HG02973 (cell line): ENCODE results near the gene COX19.

ENCODE experiments used
- ATAC-seq: cut with Tn5 transposase; IDR thresholded peaks from one replicate; pipeline ENCODE4 v1.9.1; 2021; ENCODE audit warnings: moderate library complexity; ENCODE audit not compliant: unreplicated experiment

Gene COX19

GRCh38 chr7:917255-918117 is 57.9 kb downstream of the COX19 start:
- no peak for ATAC-seq

- no peak for ATAC-seq
Measured at GRCh38 chr7:916291-916941, 58.9 kb downstream of the COX19 start.
